ENCODE results near the gene UNC79.
A peak's percentile ranks its signal among the peaks of the same experiment; 100 is the strongest.
"Not testable (repeated sequence)": the region's sequence is repeated elsewhere in the genome, so short reads cannot be mapped to it uniquely, and the experiment has no call there.

The UNC79 gene

DNA sequence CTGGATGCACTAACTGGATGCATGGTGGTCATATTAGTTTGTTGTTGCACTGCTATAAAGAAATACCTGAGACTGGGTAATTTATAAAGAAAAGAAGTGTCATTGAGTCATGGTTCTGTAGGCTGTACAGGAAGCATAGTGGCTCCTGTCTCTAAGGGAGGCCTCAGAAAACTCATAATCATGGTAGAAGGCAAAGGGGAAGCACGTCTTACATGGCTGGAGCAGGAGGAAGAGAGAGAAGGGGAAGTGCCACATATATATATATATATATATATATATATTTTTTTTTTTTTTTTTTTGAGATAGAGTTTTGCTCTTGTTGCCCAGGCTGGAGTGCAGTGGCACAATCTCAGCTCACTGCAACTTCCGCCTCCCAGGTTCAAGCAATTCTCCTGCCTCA lies 62.9 kb downstream of the UNC79 start:
- DNase-seq (ENCODE audit: low spot score), result not testable (repeated sequence)

DNA sequence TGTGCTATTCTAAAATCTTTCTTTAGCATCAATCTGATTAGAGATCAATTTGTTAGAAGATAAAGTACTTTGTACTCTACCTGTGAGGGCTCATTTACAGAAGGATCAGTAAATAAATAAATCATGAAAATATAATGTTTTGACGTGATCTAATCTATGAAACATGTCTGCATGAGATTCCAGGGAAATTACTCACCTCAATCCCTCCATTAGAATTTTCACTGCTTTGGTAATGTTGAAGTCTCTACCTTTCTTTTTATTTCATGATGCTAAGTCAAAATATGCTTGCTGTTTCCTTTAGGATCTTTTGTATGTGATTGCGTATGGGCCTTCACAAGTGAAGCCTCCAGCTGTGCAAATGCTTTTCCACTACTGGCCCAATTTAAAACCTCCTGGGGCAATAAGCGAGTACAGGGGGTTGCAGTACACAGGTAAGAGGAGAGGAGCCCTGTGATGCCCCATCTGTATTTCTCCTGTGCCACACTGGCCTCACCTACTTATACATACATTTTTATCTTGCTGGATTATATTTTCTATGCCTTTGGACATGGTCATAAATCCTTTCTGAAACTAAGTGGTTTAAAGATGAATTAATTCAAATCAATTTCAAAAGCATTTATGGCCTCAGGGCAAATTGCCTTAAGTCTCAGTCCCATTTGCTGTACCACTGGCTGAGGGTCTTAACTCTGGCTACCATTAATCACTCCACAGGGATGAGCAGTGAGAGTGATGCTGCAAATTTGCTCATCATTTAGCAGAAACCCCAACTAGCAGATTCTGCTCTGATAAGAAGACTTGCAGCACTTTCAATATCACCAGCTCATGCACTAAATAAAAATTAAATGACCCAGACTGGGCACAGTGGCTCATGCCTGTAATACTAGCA lies 66.4 kb downstream of the UNC79 start:
- DNase-seq (ENCODE audit: low spot score), result no peak

DNA sequence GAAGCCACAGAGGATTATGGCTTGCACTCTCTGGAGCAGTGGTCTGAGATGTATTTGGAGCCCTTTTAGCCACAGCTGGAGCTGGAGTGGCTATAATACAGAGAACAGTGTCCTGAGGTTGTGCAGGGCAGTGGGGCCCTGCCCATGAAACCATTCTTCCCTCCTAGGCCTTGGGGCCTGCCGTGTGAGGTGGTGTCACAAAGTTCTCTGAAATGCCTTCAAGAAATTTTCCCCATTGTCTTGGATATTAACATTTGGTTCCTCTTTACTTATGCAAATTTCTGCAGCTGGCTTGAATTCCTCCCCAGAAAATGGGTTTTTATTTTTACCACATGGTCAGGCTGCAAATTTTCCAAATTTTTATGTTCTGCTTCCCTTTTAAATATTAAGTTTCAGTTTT lies 79.3 kb downstream of the UNC79 start:
- DNase-seq (ENCODE audit: low spot score), result no peak

DNA sequence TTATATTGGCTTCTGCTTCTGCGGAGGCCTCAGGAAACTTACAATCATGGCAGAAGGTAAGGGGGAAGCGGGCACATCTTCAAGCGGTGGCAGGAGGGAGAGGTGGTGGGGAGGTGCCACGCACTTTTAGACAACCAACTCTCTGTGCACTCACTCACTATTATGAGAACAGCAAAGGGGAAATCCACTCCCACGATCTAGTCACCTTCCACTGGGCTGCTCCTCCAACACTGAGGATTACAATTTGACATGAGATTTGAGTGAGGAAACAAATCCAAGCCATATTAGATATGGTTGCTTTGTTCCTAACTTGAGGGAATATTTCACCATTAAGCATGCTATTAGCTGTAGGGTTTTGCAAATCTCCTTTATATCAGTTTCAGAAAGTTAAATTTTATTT lies 80.3 kb downstream of the UNC79 start:
- no peak for DNase-seq (ENCODE audit: low spot score)

DNA sequence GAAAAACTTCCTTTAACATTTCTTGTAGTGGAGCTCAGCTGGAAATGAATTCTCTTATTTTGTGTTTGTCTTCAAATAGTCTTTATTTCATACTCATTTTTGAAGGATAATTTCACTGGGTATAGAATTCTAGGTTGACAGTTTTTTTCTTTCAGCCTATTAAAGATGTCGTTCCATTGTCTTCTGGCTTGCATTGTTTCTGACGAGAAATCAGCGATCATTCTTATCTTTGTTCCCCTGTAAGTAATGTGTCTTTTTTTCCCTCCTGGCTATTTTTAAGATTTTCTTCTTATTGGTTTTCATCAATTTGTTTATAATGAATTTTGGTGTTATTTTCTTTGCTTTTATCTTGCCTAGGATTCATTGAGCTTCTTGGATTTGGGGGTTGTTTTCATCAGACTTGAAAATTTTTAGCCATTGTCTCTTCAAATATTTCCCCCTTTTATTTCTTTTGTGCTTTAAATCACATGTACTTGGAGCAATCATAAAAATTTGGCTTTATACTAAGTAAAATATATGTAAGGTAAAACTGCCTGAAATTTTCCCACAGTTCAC lies 89.4 kb downstream of the UNC79 start:
- DNase-seq (ENCODE audit: low spot score), result no peak

DNA sequence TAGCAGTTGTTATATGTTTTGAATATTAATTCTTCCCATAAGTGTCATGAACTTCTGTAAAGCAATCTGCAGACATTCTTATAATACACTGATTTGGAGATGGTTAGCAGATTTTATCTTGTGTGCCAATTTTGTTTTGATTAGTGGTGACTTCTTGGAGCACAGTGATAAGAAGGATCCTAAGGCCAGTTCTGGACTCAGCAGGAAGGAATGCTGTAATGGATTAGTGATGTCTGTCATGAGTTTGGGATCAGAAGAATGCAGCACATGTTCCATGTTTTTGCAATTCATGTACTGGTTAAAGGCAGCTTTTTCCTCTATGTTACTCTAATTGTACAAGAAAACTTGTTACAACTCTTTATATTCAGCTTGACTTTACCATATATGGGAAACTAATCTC lies 91.5 kb downstream of the UNC79 start:
- DNase-seq (ENCODE audit: low spot score), result no peak

DNA sequence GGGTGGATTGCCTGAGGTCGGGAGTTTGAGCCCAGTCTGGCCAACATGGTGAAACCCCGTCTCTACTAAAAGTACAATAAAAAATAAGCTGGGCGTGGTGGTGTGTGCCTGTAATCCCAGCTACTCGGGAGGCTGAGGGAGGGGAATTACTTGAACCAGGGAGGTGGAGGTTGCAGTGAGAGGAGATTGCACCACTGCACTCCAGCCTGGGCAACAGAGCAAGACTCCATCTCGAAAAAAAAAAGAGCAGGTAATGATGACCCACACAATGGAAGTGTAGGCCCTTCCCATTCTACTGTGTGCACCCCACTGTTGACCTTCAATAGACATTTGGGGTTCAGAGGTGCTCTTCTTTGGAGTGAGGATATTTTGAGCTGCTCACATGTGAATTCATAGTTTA lies 94.5 kb downstream of the UNC79 start:
- not testable (repeated sequence) for DNase-seq (ENCODE audit: low spot score)

DNA sequence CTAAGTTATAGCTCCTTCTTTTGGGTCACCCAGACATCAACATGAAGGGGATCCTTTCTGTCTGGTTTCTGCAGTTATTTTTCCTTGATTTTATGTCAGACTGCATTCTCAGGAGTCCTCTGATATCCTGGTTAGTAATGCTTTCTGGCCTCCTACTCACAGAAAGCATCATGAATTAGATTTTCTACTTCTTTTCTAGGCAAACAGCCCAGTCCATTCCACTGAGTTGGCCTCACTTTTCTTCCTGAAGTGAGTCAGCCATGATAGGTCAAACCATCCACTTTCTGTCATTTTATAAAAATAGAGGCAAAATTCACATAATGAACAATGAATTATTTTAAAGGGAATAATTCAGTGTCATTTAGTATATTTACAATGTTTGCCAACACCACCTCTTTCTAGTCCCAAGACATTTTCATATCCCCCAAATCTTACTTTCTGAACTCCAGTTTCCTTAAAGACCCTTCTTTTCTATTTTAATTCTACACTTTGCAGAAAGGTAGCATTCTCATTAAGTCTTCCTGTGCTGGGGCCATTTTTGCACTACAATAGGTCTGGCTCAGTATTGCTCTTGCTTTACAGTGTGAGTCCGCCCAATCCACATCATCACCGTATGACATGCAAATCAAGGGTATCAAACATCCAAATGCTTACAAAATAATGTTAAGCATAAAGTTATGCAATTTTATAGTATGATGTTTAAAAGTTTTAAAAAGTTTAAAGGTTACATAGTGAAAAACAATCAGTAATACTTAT lies 95.1 kb downstream of the UNC79 start:
- DNase-seq (ENCODE audit: low spot score), result no peak

DNA sequence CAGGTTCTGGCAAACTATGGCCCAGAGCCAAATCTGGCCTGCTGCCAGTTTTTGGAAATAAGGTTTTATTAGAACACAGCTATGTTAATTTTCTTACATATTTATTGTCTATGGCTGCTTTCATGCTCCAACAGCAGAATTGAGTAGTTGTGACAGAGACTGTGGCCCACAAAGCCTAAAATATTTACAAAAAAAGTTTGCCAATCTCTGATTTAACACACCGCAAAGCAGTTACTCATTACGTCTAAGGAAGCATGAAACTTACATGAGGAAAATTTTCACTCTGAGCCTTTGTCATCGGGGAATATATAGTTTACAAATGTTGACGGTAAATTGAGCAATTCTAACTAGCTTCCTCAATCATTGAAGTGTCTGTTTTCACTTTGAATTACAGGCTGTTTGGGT lies 96.5 kb downstream of the UNC79 start:
- peak; percentile 54 for DNase-seq (ENCODE audit: low spot score)

DNA sequence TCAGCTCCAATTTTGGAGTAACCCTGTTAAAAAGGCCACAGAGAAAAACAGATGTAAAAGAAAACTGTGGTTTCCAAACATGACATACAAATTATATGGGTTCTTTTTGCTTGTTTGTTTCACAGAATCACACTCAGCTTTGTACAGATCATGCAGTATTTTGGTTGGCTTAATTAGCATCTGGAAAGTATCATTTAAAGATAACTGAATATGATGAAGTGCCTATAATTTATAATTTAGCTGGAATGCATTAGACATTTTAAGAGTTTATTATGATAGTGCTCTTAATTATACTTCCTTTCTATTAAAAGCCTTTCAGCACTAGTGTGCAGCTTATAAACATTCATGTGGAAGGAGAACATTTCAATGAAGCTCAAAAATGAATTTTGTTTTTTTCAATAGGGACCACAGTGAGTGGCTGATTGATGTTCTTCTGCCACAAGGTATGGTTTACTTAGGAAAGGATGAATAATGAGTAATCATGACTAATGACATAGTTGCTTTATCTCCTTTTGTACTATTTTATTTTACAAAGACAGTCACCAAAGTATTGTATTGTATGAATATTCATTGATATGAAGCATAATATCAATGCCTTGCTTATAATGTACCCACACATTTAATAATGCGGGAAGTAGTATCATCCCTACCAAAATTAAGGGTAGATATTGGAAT lies 98.3 kb downstream of the UNC79 start:
- no peak for DNase-seq (ENCODE audit: low spot score)

DNA sequence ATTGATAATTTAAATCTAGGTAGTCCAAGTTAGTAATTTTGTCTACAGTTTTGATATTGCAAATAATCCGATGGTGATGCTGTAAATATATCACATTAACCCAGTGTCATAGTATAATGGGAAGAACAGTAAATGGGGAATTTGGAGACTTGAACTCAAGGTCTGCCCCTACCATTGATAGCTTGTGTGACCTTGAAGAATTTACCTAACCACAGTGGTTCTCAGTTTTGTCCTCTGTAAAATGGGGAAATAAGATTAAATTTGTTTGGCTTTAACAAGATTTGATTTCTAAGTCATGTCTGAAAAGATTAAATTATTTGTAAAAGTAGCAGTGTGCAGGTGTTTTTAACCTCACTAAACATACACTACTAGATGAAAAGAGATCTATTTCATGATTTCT lies 100.9 kb downstream of the UNC79 start:
- no peak for DNase-seq (ENCODE audit: low spot score)

DNA sequence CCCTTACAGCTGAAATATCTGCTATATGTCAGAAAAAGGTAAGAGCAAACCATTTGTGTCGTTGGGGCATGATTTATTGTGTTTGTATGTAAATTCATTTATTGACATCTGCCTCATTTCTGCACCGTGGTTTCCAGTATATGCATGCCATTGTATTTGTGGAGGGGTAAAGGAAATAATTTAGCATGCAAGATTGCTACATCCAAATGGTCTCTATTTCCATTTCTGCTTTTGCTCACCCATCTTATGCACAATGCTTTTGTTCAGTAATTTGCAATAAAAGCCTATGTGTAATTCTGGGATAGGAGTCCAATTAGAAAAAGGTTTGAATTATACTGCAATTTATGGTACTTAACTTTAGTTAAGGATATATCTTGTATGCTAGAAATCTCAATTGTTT lies 101.8 kb downstream of the UNC79 start:
- DNase-seq (ENCODE audit: low spot score), result no peak

DNA sequence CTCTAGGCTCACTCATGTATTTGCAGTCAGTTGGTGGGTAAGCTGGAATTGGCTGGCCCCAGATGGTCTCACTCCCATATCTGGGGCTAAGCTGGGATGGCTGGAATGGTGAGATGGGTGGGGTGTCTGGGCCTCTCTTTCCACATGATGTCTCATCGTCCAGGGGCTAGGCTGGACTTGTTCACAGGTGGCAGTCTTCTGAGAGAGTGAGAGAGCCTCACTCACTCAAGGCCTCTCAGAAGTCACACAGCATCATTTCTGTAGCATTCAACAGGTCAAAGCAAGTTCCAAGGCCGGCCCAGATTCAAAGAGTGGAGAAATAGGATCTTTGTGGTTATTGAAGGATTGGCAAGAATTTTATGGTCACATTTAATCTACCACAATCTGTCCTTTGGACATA lies 102.7 kb downstream of the UNC79 start:
- DNase-seq (ENCODE audit: low spot score), result no peak

DNA sequence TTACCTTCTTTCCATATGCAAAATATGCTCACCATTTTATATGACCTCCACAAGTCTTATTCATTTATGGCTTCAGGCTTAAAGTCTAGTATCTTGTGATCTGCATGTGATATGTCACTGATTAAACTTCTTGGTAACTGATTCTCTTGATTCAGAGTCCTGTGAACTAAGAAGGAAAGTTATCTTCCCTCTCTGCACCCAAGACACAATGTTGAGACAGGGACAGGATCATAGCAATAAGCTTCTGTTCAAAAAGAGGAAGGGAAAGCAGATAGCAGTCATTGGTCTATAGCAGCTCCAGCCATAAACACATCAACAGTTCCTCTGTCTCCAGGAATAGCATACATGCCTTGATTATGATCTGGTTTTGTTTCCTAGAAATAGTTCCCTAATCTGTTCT lies 103.1 kb downstream of the UNC79 start:
- peak; percentile 89 for DNase-seq (ENCODE audit: low spot score)

DNA sequence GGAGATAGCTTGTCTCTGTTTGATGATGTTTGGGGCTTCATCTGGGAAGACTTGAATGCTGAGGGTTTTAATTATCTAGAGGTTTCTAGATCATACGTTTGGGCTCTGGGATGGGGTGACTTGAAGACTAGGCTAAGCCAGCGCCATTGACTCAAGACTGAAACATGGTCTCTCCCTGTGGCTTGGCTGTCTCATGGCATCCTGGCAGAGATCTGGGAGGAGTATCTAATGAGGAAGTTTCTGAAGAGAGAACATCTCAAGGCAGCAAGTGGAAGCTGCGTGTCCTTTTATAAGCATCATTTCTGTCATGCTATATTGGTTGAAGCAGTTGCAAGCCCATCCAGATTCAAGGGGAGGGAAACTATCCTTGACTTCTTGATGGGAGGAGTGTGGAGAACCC lies 104.8 kb downstream of the UNC79 start:
- peak; percentile 48 for DNase-seq (ENCODE audit: low spot score)

DNA sequence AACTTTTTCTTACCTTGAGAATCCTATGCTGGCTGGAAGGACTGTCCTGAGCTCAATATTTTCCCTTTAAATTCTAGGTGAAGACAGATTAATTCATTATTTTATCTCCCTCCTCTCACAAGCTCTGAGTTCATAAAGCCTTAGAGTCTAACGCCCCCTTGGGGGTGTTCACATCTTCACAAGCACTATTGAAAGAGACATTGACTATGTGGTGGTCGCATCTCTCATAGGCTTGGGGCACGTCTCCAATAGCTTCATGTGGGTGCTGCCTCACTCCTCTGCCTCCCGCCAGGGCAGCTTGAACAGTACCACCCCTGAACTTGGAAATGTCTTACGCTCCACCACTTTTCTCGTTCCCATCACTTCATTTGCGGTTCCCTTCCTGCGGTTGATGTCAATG lies 106.2 kb downstream of the UNC79 start:
- DNase-seq (ENCODE audit: low spot score), result peak; percentile 49

DNA sequence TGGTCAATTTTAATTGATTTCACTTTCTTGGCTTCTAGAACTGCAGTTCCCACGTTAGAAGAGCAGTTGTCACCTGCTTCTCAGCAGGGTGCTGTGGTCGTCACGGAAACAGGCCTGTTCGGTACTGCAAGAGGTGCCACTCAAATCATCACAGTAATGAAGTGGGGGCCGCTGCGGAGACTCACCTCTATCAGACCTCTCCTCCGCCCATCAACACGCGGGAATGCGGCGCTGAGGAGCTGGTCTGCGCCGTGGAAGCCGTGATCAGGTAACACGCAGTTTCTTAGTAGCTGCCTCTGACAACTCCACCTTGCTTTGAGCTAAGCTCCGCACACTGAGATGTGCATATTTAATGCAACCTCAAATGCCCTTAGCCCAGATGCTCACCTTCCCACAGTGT lies 107.2 kb downstream of the UNC79 start:
- no peak for DNase-seq (ENCODE audit: low spot score)

DNA sequence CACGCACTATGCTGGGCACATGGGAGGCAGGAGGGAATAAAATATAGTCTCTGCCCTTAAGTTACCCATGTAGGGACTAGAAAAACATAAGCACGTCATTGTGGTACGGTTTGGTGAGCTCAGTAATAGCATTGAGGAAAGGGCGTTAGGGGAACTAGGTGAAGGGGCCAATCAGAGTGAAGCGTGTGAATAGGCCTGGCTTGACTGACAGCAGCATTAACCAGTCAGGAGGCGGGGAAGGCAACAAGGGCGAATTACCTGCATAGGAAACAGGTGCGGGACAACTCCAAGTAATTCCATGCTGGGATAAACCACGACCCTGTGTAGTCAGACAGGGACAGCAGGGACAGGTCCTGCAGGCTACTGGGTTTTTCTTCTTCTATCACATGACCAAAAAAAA lies 107.7 kb downstream of the UNC79 start:
- no peak for DNase-seq (ENCODE audit: low spot score)

DNA sequence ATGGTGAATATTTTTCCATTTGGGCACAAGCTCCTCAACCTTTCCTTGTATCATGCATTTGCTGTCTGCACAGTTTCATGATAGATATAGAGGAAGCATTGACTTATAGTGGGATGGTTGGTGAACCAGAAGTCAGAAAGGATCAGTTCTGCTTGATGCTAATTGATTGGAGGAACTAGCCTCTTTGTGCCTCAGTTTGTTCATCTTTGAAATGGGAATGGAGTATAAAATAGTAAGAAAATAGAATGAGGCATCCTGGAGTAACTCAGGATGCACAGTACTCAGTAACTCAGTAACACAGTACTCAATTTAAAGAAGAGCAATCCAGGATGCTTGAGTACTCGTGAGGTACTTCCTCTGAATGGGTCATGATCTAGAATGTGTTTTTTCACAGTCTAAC lies 109.5 kb downstream of the UNC79 start:
- DNase-seq (ENCODE audit: low spot score), result no peak

DNA sequence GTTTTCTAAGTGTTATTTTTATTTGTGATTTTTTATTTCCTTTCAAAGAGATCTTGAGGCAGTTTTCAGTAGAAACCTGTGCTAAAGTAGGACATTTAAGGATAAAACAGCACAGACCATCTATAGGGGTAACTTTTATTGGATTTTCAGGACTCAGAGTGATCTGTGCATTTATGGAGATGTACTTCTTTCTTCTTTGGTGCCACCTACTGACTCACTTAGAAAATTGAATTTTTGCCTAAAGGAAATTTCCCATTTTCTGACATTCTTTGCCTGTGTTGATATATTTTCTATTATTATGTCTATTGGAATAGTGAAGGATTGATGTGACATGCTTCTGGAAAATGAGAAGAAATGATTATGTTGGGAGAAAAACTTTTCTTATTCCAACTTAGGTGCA lies 113.0 kb downstream of the UNC79 start:
- DNase-seq (ENCODE audit: low spot score), result peak; percentile 58

DNA sequence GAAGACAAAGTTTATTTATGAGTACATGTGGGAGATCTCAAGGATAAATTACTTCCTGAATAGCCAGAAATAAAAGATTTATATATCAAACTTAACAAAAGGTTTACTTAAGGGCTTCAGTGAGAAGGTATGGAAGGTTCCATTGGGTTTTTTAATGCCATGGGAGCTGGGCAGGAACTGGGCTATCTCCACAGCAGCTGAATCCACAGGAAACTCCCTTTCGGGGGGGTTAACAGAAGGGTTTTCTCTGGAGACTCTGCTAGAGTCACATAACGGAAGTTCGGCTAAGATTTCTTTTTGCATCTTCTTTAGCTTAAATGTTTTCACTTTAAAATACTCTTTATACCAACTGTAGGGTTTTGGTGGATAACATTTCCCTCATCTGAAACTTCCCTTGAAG lies 113.5 kb downstream of the UNC79 start:
- DNase-seq (ENCODE audit: low spot score), result no peak

DNA sequence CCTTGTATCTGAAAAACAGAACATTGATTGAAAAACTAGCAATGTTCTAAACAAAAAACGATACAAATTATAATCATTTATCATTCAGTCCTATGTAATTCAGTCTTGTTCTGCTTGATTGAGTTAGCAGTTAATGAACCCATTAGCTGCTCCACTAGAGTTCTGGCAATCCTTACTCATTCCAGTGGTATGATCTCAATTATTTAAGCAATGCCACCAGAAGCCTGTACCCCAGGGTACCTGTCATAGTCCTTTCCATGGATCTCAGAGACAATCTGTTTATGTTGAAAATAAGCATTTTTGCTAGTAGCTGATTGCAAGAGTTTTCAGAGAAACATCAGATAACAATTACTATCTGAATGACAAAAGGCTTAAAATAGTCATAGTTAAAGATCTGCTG lies 115.9 kb downstream of the UNC79 start:
- no peak for DNase-seq (ENCODE audit: low spot score)
